B cell (primary cell): ENCODE measurements around the gene SLC35F2. TPM values are rescaled to one million over a fixed set of nuclear protein-coding genes. Genes with fewer than 3 reads are reported as not detected.
"Not testable (repeated sequence)": the region's sequence is repeated elsewhere in the genome, so short reads cannot be mapped to it uniquely, and the experiment has no call there.

ENCODE experiments used
- ATAC-seq: fragments of 200-7000 bp; cut with Tn5 transposase; one replicate; pipeline ENCODE4 v1.10.0; 2021; ENCODE audit warnings: low read depth, mild to moderate bottlenecking, moderate number of reproducible peaks, moderate library complexity
- CTCF ChIA-PET: fragments of 350-600 bp; sonication (Branson Sonifier 250); formaldehyde crosslinking; loops from one replicate; lab custom pipeline; 2021; ENCODE audit warnings: antibody characterized with exemption, inconsistent platforms; lab: Charles Lee
- POLR2A ChIA-PET: fragments of 350-600 bp; sonication (Branson Sonifier 250); formaldehyde crosslinking; loops from one replicate; lab custom pipeline; 2021; ENCODE audit warnings: antibody characterized with exemption; lab: Charles Lee
- DNase-seq: peaks from one replicate; pipeline ENCODE4 v3.0.0; 2013
- H2AFZ ChIP-seq: 2 replicates; pipeline ENCODE4 v1.6.1; 2012; ENCODE audit warnings: mild to moderate bottlenecking, low read depth, low read length; ENCODE audit not compliant: insufficient read depth, poor library complexity, severe bottlenecking
- H3K27ac ChIP-seq, 2 donors: 1 replicate in 1 of 2; 2 replicates in 1 of 2; pipeline ENCODE4 v1.5.1; 2012 to 2013; ENCODE audit warnings: low read length in 2 of 2, mild to moderate bottlenecking in 2 of 2, moderate library complexity in 1 of 2
- H3K27me3 ChIP-seq, 4 experiments: fragments of 200-600 bp in 1 of 4; sonication (generic) in 1 of 4; replicated peaks in 1 of 4; 1 replicate in 2 of 4; 2 replicates in 2 of 4; pipeline versions ENCODE4 v1.6.1 to v1.7.0; 2013 to 2016; ENCODE audit warnings: low read length in 3 of 4, mild to moderate bottlenecking in 2 of 4, mixed read lengths in 1 of 4, moderate library complexity in 1 of 4; ENCODE audit not compliant: insufficient read depth in 4 of 4, control insufficient read depth in 3 of 4; ENCODE audit errors: control extremely low read depth in 1 of 4
- H3K36me3 ChIP-seq, 2 experiments: replicated peaks in 1 of 2; 1 replicate in 1 of 2; 2 replicates in 1 of 2; pipeline versions ENCODE4 v1.6.1 to v1.7.1; 2013; ENCODE audit warnings: low read length in 1 of 2; ENCODE audit not compliant: insufficient read depth in 2 of 2, control insufficient read depth in 1 of 2; ENCODE audit errors: control extremely low read depth in 1 of 2, extremely low read depth in 1 of 2
- H3K4me1 ChIP-seq, 2 donors: fragments of 200-600 bp in 1 of 2; sonication (generic) in 1 of 2; 1 replicate in 1 of 2; 2 replicates in 1 of 2; pipeline versions ENCODE4 v1.5.1 to v1.6.1; 2013 to 2017; ENCODE audit warnings: low read length in 2 of 2; ENCODE audit not compliant: control insufficient read depth in 2 of 2, insufficient read depth in 2 of 2
- H3K4me2 ChIP-seq: replicated peaks from 2 replicates; pipeline ENCODE3; 2012; ENCODE audit warnings: mild to moderate bottlenecking, low read depth, low read length; ENCODE audit not compliant: poor library complexity, severe bottlenecking
- H3K4me3 ChIP-seq, 5 experiments: fragments of 200-600 bp in 1 of 5; sonication (generic) in 1 of 5; 1 replicate in 3 of 5; 2 replicates in 2 of 5; pipeline versions ENCODE4 v1.5.1 to v1.7.0; 2011 to 2016; ENCODE audit warnings: low read length in 4 of 5, mild to moderate bottlenecking in 4 of 5, low read depth in 2 of 5, control low read depth in 1 of 5, moderate library complexity in 1 of 5; ENCODE audit not compliant: insufficient read depth in 1 of 5; ENCODE audit errors: control extremely low read depth in 1 of 5, extremely low read depth in 1 of 5
- H3K79me2 ChIP-seq: fragments of 200-600 bp; sonication (generic); one replicate; pipeline ENCODE4 v1.6.0; 2016; ENCODE audit warnings: low read length; ENCODE audit not compliant: control insufficient read depth, insufficient read depth
- H3K9ac ChIP-seq: fragments of 200-600 bp; sonication (generic); 2 replicates; pipeline ENCODE4 v1.6.1; 2017; ENCODE audit warnings: mild to moderate bottlenecking, low read length, moderate library complexity
- H3K9me3 ChIP-seq, 3 donors: one replicate each; pipeline versions ENCODE4 v1.6.1 to v1.7.1; 2013; ENCODE audit warnings: low read length in 2 of 3; ENCODE audit not compliant: control insufficient read depth in 2 of 3, insufficient read depth in 1 of 3; ENCODE audit errors: control extremely low read depth in 1 of 3
- H4K20me1 ChIP-seq: 2 replicates; pipeline ENCODE4 v1.6.0; 2012; ENCODE audit warnings: mild to moderate bottlenecking, low read length; ENCODE audit not compliant: insufficient read depth, control insufficient read depth, poor library complexity, severe bottlenecking
- H3K27ac Mint-ChIP-seq: one replicate; pipeline ENCODE4 v1.8.0; 2021; ENCODE audit warnings: mixed read lengths
- H3K27me3 Mint-ChIP-seq: one replicate; pipeline ENCODE4 v1.8.0; 2021; ENCODE audit warnings: mixed read lengths
- H3K4me1 Mint-ChIP-seq: one replicate; pipeline ENCODE4 v1.8.0; 2021; ENCODE audit warnings: mixed read lengths
- H3K4me3 Mint-ChIP-seq: one replicate; pipeline ENCODE4 v1.8.0; 2021; ENCODE audit warnings: mixed read lengths
- H3K9me3 Mint-ChIP-seq: one replicate; pipeline ENCODE4 v1.8.0; 2022; ENCODE audit warnings: mixed read lengths; ENCODE audit not compliant: insufficient read depth
- EZH2 ChIP-seq: IDR thresholded peaks from 2 replicates; pipeline ENCODE4 v1.6.1; 2012; ENCODE audit warnings: borderline replicate concordance, low read depth, mild to moderate bottlenecking, moderate library complexity, low read length; ENCODE audit not compliant: insufficient read depth, poor library complexity, severe bottlenecking
- WGBS: methylation state at CpG from one replicate; pipeline ENCODE4 v1.1.5; 2013; ENCODE audit warnings: missing lambda C conversion rate; ENCODE audit not compliant: insufficient coverage; 5-methylcytosine and 5-hydroxymethylcytosine counted together
- intact Hi-C: fragments of 100-400 bp; cut with micrococcal nuclease; formaldehyde crosslinking; loops from one replicate; pipeline ENCODE4 v1.10.0; 2022
- polyA plus RNA-seq: library from polyadenylated mRNA; depleted of rRNA; stranded (reverse); fragments of >200 nt; gene quantifications from 2 replicates; pipeline ENCODE4 v1.2.3, GENCODE V29; 2012
- total RNA-seq, 2 donors: library from RNA; stranded (reverse); fragments of 120-200 nt in 1 of 2; gene quantifications; 1 replicate in 1 of 2; 2 replicates in 1 of 2; pipeline versions ENCODE4 v1.2.3 to v1.2.4, GENCODE V29; 2013 to 2022
- TF ChIP-seq, protein P1 (sequence below): fragments of 200-600 bp; IDR thresholded peaks from one replicate; pipeline ENCODE4 v1.8.0; 2022; ENCODE audit warnings: antibody characterized with exemption, mild to moderate bottlenecking

SLC35F2 gene
- total and polyA plus RNA-seq, 2 donors (not counting 1 experiment from before 2014, with no cell fraction given), result 10.9 TPM

DNA sequence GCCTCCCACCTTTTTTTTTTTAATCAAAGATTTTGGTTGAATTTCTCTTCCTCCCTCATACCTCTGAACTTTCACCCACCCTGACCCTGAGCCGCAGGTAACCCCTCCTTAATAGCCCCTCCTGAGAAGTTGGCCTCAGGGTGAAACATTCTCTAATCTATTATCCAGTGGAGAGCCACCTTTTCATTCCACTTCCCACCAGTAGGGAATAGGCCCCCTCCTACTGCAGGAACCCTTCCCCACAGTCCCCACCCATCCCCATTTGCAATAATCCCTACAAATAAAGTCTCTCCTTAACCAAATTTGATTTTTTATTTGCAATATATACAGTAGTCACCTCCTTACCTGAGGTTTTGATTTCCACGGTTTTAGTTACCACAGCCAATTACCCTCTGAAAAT lies 2.1 kb upstream of the SLC35F2 start:
- DNase-seq, result no peak
- no CpG with 5 or more reads among the region's 2 CpGs for WGBS

DNA sequence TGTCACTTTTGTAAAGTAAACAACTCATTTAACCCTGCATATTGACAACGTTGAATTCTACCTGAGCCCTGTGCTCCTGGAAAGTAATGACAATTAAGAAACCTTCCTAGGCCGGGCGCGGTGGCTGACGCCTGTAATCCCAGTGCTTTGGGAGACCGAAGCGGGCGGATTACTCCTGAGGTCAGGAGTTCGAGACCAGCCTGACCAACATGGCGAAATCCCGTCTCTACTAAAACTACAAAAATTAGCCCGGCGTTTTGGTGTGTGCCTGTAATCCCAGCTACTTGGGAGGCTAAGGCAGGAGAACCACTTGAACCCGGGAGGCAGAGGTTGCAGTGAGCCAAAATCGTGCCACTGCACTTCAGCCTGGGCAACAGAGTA lies 1.6 kb upstream of the SLC35F2 start:
- H3K9ac ChIP-seq, H3K9me3 ChIP-seq, POLR2A ChIA-PET, H3K27ac ChIP-seq, CTCF ChIA-PET, H2AFZ ChIP-seq, H4K20me1 ChIP-seq, intact Hi-C loops, DNase-seq, H3K27me3 ChIP-seq, H3K36me3 ChIP-seq, H3K27me3 Mint-ChIP-seq, ATAC-seq, H3K9me3 Mint-ChIP-seq, H3K27ac Mint-ChIP-seq: not testable (repeated sequence)
- H3K4me1 Mint-ChIP-seq, result peaks cover 28% of the 10 kb centered on the region
- 90% methylated on average over 9 of the region's 15 CpGs for WGBS
- peaks cover 24% of the 10 kb centered on the region for H3K79me2 ChIP-seq
- peak overlapping the region in 1 of 5 experiments; percentile 83 for H3K4me3 ChIP-seq
- peaks cover 14 to 26% of the 10 kb centered on the region in 2 donors for H3K4me1 ChIP-seq
- H3K4me2 ChIP-seq, result peak overlapping the region; percentile 88
- peak overlapping the region; percentile 99 for H3K4me3 Mint-ChIP-seq

More for the DNA sequence above, 2.1 kb upstream of the SLC35F2 start:
- Mint-ChIP-seq H3K27ac (peak overlapping the region; percentile 37), H3K4me1 (peaks cover 28% of the 10 kb centered on the region), H3K9me3 (no peaks in the 10 kb centered on the region), H3K27me3 (no peaks in the 10 kb centered on the region), H3K4me3 (peak overlapping the region; percentile 50)
- Histone ChIP-seq H3K4me2 (no peak overlapping the region), H3K27me3 (no peaks in the 10 kb centered on the region), H3K27ac (no peak overlapping the region), H3K79me2 (peaks cover 24% of the 10 kb centered on the region), H2AFZ (no peak overlapping the region), H3K4me1 (peaks cover 14 to 26% of the 10 kb centered on the region in 2 donors), H3K9me3 (no peaks in the 10 kb centered on the region), H3K36me3 (no peaks in the 10 kb centered on the region), H3K4me3 (no peak overlapping the region), H3K9ac (no peak overlapping the region), H4K20me1 (peaks cover 4% of the 10 kb centered on the region)
- ChIA-PET CTCF (no interaction called here), POLR2A (no interaction called here)
- no peak for ATAC-seq
- TF ChIP-seq, protein P1, sequence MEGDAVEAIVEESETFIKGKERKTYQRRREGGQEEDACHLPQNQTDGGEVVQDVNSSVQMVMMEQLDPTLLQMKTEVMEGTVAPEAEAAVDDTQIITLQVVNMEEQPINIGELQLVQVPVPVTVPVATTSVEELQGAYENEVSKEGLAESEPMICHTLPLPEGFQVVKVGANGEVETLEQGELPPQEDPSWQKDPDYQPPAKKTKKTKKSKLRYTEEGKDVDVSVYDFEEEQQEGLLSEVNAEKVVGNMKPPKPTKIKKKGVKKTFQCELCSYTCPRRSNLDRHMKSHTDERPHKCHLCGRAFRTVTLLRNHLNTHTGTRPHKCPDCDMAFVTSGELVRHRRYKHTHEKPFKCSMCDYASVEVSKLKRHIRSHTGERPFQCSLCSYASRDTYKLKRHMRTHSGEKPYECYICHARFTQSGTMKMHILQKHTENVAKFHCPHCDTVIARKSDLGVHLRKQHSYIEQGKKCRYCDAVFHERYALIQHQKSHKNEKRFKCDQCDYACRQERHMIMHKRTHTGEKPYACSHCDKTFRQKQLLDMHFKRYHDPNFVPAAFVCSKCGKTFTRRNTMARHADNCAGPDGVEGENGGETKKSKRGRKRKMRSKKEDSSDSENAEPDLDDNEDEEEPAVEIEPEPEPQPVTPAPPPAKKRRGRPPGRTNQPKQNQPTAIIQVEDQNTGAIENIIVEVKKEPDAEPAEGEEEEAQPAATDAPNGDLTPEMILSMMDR, result no peak
- no peak for TF ChIP-seq EZH2
- intact Hi-C loops, result no loop called here
